ENCODE results near the gene LCE2A.

Gene LCE2A

DNA sequence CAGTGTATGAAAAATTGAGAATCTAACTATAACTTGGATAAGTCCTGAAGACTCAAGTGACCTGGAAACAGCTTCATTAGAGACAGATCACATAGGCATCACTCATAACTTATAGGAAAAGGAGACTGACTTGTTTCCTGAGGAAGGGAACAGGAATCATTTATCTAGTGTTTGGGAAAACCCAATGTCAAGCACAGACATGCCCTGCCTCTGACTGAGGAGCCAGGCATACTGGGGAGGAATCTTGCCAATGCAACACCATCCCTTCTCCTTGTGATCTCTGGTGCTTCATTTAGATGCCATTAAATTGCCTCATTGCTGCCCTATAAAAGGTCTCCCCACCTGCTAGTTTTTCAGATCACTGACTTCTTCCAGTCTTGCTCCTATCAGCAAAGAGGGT lies 20.1 kb downstream of the LCE2A start:
- no peak for TF ChIP-seq FOXP2 (optimal IDR thresholded peaks at IDR 0.05; ENCODE audit: borderline replicate concordance, extremely low read depth, extremely low read length, insufficient read depth)
- TF ChIP-seq POLR2AphosphoS5 (IDR thresholded peaks at IDR 0.05; ENCODE audit: low read depth, low read length) = no peak
- no peak for TF ChIP-seq TAF1 (IDR thresholded peaks at IDR 0.05; ENCODE audit: borderline replicate concordance, insufficient read depth, low read length)

DNA sequence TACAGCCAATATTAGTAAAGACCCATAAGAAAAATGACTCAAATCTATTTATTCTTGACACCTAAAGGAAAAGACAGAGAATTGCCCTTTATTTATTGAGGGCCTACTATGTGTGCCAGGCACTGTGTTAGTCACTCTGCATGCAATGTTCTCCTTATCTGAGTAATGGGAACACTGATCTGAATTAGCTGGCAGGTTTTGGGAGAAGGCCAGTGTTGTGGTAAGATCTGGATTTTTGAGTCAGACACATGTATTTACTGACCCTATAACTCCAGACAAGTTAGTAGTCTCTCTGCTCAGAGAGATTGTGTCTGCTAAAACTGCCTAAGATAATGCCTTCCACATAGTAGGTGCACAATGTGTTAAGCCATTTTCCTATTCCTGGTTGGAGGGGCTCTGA lies 27.1 kb downstream of the LCE2A start:
- TF ChIP-seq POLR2AphosphoS5 (IDR thresholded peaks at IDR 0.05; ENCODE audit: low read depth, low read length) = no peak

DNA sequence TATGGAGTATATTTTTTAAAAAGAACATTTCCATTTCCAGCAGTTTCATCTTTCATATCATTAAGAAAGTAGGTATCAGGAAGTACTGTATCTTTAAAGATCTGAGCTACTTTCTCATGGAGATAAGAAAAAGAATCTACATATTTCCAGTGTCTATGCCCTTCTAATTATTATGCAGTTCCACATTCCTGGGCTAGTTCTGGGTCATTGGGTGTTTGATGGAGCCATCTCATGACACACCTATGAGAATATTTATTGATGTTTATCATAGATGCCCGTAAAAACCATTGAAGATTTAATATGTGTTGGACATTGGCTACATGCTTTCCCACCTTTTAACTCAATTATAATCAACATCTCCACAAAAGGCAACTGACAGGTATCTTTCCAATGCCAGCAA lies 30.8 kb downstream of the LCE2A start:
- no peak for TF ChIP-seq SIN3A (IDR thresholded peaks at IDR 0.05; ENCODE audit: borderline replicate concordance, insufficient read depth, low read length)
- TF ChIP-seq TAF1 (IDR thresholded peaks at IDR 0.05; ENCODE audit: borderline replicate concordance, insufficient read depth, low read length) = no peak
- TF ChIP-seq, protein P1, sequence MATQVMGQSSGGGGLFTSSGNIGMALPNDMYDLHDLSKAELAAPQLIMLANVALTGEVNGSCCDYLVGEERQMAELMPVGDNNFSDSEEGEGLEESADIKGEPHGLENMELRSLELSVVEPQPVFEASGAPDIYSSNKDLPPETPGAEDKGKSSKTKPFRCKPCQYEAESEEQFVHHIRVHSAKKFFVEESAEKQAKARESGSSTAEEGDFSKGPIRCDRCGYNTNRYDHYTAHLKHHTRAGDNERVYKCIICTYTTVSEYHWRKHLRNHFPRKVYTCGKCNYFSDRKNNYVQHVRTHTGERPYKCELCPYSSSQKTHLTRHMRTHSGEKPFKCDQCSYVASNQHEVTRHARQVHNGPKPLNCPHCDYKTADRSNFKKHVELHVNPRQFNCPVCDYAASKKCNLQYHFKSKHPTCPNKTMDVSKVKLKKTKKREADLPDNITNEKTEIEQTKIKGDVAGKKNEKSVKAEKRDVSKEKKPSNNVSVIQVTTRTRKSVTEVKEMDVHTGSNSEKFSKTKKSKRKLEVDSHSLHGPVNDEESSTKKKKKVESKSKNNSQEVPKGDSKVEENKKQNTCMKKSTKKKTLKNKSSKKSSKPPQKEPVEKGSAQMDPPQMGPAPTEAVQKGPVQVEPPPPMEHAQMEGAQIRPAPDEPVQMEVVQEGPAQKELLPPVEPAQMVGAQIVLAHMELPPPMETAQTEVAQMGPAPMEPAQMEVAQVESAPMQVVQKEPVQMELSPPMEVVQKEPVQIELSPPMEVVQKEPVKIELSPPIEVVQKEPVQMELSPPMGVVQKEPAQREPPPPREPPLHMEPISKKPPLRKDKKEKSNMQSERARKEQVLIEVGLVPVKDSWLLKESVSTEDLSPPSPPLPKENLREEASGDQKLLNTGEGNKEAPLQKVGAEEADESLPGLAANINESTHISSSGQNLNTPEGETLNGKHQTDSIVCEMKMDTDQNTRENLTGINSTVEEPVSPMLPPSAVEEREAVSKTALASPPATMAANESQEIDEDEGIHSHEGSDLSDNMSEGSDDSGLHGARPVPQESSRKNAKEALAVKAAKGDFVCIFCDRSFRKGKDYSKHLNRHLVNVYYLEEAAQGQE (IDR thresholded peaks at IDR 0.05; ENCODE audit: insufficient read depth in 1 of 2, low read depth in 2 of 2, low read length in 2 of 2) = no peak
- TF ChIP-seq FOXP2 (optimal IDR thresholded peaks at IDR 0.05; ENCODE audit: borderline replicate concordance, extremely low read depth, extremely low read length, insufficient read depth) = no peak
- no peak for TF ChIP-seq POLR2AphosphoS5 (IDR thresholded peaks at IDR 0.05; ENCODE audit: low read depth, low read length)

DNA sequence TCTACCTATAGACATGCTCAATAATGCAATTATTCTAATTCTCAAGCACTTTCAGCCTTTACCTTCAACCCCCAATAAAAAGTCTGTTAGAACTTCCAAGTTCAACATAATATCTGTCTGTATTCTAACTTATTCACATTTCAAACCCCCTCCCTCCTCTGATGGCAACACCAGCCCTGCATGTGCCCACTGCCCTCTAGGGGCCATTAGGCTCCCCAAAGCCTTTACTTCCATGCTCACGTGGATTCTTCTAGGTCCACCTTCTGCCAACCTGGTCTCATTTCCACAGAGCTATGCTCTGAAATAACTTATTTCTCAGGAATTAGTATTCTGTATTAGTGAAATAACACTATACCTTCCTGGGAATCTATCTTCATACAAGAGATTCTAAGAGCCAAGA lies 37.5 kb downstream of the LCE2A start:
- TF ChIP-seq TAF1 (IDR thresholded peaks at IDR 0.05; ENCODE audit: borderline replicate concordance, insufficient read depth, low read length) = no peak
- TF ChIP-seq, protein P1 (IDR thresholded peaks at IDR 0.05; ENCODE audit: insufficient read depth in 1 of 2, low read depth in 2 of 2, low read length in 2 of 2) = no peak
- TF ChIP-seq FOXP2 (optimal IDR thresholded peaks at IDR 0.05; ENCODE audit: borderline replicate concordance, extremely low read depth, extremely low read length, insufficient read depth) = no peak
- TF ChIP-seq SIN3A (IDR thresholded peaks at IDR 0.05; ENCODE audit: borderline replicate concordance, insufficient read depth, low read length) = no peak
- TF ChIP-seq POLR2AphosphoS5 (IDR thresholded peaks at IDR 0.05; ENCODE audit: low read depth, low read length) = no peak

GRCh38 chr1:152737997-152738396 lies 39.9 kb downstream of the LCE2A start:
- TF ChIP-seq TAF1 (IDR thresholded peaks at IDR 0.05; ENCODE audit: borderline replicate concordance, insufficient read depth, low read length) (no peak), SIN3A (IDR thresholded peaks at IDR 0.05; ENCODE audit: borderline replicate concordance, insufficient read depth, low read length) (no peak), FOXP2 (optimal IDR thresholded peaks at IDR 0.05; ENCODE audit: borderline replicate concordance, extremely low read depth, extremely low read length, insufficient read depth) (no peak), POLR2AphosphoS5 (IDR thresholded peaks at IDR 0.05; ENCODE audit: low read depth, low read length) (no peak)
- TF ChIP-seq, protein P1 (IDR thresholded peaks at IDR 0.05; ENCODE audit: insufficient read depth in 1 of 2, low read depth in 2 of 2, low read length in 2 of 2) = no peak

DNA sequence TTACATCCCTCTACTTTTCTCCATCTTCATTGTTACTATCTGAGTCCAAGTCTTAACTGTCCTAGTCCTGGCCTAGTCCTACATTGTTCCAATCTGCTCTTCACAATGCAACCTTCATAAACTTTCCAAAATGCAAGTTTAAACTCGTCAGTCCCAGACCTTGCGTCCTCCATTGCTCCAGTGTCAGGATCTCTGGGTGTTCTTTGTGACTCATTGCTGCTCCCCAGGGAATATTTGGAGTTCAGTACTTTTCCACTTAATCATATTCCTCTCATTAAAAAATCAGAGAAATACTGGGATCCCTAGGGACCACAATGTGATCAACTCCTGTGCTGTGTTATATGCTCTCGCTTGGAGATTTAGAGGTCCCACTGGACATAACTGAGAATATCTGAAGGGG lies 41.7 kb downstream of the LCE2A start:
- TF ChIP-seq FOXP2 (optimal IDR thresholded peaks at IDR 0.05; ENCODE audit: borderline replicate concordance, extremely low read depth, extremely low read length, insufficient read depth) = no peak
- TF ChIP-seq, protein P1 (IDR thresholded peaks at IDR 0.05; ENCODE audit: insufficient read depth in 1 of 2, low read depth in 2 of 2, low read length in 2 of 2) = no peak
- no peak for TF ChIP-seq TAF1 (IDR thresholded peaks at IDR 0.05; ENCODE audit: borderline replicate concordance, insufficient read depth, low read length)
- no peak for TF ChIP-seq POLR2AphosphoS5 (IDR thresholded peaks at IDR 0.05; ENCODE audit: low read depth, low read length)
- TF ChIP-seq SIN3A (IDR thresholded peaks at IDR 0.05; ENCODE audit: borderline replicate concordance, insufficient read depth, low read length) = no peak

All from PFSK-1 (cell line).